ENCODE measurements around the gene IGFBP6. TPM values are rescaled to one million over a fixed set of nuclear protein-coding genes. Genes with fewer than 3 reads are reported as not detected.

IGFBP6 gene
- polyA plus RNA-seq, 1 of the 3 experiments (the other 2 are of a cell fraction) = 570 TPM

DNA sequence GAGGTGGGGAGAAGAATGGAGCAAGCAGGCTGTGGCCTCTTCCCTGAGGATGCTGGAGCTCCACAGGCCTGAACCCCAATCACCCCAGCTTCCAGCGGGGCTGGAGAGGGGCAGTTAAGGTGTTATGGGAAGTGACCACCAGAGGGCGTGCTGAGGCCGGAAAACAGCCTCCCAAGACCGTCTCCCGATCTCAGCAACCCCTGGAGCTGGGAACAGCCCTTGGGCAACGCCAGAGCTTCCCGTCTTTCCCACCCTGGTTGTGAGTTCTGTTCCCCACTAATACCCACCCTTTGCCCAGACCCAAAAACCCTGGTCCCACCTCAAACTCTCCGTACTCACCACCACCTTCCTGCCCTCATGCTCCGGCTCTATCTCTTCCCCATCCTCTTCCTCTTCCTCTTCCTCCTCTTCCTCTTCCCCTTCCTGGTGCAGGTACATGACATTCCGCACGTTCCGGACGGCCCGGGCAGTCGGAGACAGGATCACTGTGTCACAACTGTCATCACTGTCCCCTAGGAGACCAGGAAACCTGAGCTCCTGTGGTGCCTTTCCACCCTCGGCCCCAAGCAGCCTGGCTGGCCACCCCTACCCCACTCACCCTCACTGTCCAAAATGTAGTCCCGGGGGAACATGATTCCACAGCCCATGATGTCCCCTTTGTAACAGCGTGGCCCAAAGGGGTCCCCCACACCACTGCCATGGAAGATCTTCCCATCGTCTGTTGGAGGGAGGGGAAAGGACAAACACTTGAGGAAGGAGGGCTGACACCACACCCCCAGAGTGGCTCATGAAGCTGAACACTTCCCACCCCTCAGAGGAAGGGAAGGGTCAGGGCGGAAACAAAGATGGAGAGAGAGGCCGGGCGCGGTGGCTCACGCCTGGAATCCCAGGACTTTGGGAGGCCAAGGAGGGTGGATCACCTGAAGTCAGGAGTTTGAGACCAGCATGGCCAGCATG is 31.2 kb upstream of the IGFBP6 start:
- Histone ChIP-seq H3K9me3 (no peaks in the 10 kb centered on the region), H3K9me2 (no peaks in the 10 kb centered on the region), H3K27me3 (ENCODE audit: insufficient read depth) (no peaks in the 10 kb centered on the region), H4K20me1 (ENCODE audit: insufficient read depth) (no peaks in the 10 kb centered on the region), H3K4me3 (ENCODE audit: low read depth in 2 of 2, low read length in 1 of 2) (no peak overlapping the region; a peak in 1 of 4 replicates), H3K27ac (ENCODE audit: low read depth in 2 of 2, low read length in 1 of 2) (peak overlapping the region in 1 of 2 experiments; percentile 66; a peak in 2 of 4 replicates), H3K9ac (peak overlapping the region; percentile 55; the same call in 1 of the 2 replicates), H2AFZ (ENCODE audit: low read depth) (no peak overlapping the region), H3K36me3 (replicated peaks in 1 of 2; ENCODE audit: control insufficient read depth in 1 of 2, insufficient read depth in 2 of 2, low read length in 1 of 2) (peaks cover 8 to 21% of the 10 kb centered on the region in 2 experiments), H3K4me2 (peak overlapping the region; percentile 37; the same call in 1 of the 2 replicates), H3K79me2 (ENCODE audit: insufficient read depth) (0 out of 2 replicates have a peak, but pooled peaks cover 2% of the 10 kb centered on the region), H3F3A (replicated peaks; ENCODE audit: insufficient read depth) (peaks cover 33% of the 10 kb centered on the region), H3K4me1 (ENCODE audit: control insufficient read depth in 1 of 2, insufficient read depth in 2 of 2, low read depth in 1 of 2, low read length in 1 of 2) (peaks cover 20 to 22% of the 10 kb centered on the region in 2 experiments; a peak in 3 of 4 replicates)
- POLR2A ChIA-PET = interaction anchor here (1.0 to 2.1 kb wide), 6 partner anchors 13 to 93 kb away, joined by 3 to 10 read pairs (median 5); partner anchors contain the start of genes IGFBP6, SOAT2 and SPRYD3
- TF ChIP-seq USF1 (IDR thresholded peaks at IDR 0.05; ENCODE audit: borderline replicate concordance, low read depth) (no peak), SMC3 (IDR thresholded peaks at IDR 0.05; ENCODE audit: low read depth, low read length) (peak; percentile 95), RAD21 (IDR thresholded peaks at IDR 0.05; ENCODE audit: low read length) (peak; percentile 94), CHD2 (IDR thresholded peaks at IDR 0.05; ENCODE audit: low read length, partially characterized antibody) (peak; percentile 21), MXI1 (IDR thresholded peaks at IDR 0.05; ENCODE audit: low read depth, low read length) (no peak), NFIC (IDR thresholded peaks at IDR 0.05; ENCODE audit: borderline replicate concordance) (no peak), RCOR1 (IDR thresholded peaks at IDR 0.05; ENCODE audit: low read length) (0 out of 2 replicates have a peak, but pooled peaks have one; percentile 28)
- TF ChIP-seq, protein P1, sequence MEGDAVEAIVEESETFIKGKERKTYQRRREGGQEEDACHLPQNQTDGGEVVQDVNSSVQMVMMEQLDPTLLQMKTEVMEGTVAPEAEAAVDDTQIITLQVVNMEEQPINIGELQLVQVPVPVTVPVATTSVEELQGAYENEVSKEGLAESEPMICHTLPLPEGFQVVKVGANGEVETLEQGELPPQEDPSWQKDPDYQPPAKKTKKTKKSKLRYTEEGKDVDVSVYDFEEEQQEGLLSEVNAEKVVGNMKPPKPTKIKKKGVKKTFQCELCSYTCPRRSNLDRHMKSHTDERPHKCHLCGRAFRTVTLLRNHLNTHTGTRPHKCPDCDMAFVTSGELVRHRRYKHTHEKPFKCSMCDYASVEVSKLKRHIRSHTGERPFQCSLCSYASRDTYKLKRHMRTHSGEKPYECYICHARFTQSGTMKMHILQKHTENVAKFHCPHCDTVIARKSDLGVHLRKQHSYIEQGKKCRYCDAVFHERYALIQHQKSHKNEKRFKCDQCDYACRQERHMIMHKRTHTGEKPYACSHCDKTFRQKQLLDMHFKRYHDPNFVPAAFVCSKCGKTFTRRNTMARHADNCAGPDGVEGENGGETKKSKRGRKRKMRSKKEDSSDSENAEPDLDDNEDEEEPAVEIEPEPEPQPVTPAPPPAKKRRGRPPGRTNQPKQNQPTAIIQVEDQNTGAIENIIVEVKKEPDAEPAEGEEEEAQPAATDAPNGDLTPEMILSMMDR (IDR thresholded peaks at IDR 0.05) = peak; percentile 84
- DNase-seq = peak; percentile 92
- 49% methylated on average over 23 of the region's 24 CpGs for WGBS (ENCODE audit: low lambda C conversion rate)
- CTCF ChIA-PET = interaction anchor here (0.6 to 14.5 kb wide), 49 partner anchors 8 to 259 kb away, joined by 3 to 385 read pairs (median 5); partner anchors contain the start of genes AAAS, CSAD, ESPL1 and IGFBP6

Measured in SK-N-SH (cell line).